GM19193 (cell line): Measurements from ENCODE around the gene PLEKHG7.

ENCODE experiments used
- POLR2A ChIP-seq: IDR thresholded peaks from 4 replicates; pipeline ENCODE4 v1.6.1; 2011; ENCODE audit not compliant: insufficient read depth, insufficient read length; ENCODE audit errors: extremely low read depth

Gene PLEKHG7

GRCh38 chr12:92764831-92765230 lies 62.0 kb downstream of the PLEKHG7 start:
- TF ChIP-seq POLR2A = no peak

GRCh38 chr12:92765871-92766270 lies 63.1 kb downstream of the PLEKHG7 start:
- TF ChIP-seq POLR2A = no peak

DNA sequence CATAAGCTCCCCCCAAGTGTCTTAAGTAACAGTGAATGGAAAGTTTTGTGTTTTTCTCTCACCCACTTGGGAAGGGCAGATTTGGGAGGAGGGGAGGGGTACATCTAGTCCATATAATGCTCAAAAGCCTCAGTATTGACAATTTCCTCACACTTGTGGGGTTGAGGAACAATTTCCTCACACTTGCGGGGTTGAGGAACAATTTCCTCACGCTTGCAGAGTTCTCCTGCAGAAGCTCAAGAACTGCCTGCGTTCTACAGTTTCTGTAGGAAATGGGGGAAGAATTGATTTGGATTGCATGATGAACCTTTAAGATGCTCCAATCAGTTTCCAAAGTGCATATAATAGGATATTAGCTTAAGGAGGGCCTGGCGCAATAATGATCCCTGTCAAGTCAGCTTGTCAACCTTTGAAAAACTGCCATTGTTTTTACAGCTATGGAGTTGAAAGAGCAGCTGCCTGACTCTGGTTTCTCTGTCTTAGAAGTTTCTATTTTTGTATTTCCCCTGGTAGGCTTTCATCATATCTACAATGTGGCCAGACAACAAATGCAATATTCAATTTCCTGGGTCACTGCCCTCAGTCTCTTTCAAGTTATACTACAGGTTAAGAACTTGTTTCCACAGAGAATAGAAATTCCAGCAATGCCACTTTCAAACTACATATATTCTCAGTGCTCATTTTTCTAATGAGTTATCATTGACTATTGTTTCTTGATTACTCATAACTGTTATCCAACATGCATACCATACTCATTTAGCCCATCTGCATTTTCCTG lies 66.5 kb downstream of the PLEKHG7 start:
- TF ChIP-seq POLR2A = no peak

DNA sequence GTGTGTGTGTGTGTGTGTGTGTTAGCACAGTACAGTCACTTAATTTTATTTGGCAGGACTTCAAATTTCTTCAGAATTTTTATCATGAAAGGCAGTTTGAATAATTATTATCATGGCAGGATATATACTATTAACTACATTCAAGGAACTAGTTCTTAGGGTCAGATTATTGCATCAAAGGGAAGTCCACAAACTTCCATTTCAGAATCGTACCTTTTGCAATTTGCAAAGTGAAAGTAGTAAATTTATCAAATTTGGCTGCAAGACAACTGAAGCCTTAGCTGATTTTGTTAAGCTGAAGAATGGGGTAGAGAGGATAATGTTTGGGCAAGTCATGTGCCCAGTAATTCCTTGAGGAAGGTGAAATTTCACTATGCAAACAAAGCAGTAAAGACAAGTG lies 68.2 kb downstream of the PLEKHG7 start:
- TF ChIP-seq POLR2A = no peak

DNA sequence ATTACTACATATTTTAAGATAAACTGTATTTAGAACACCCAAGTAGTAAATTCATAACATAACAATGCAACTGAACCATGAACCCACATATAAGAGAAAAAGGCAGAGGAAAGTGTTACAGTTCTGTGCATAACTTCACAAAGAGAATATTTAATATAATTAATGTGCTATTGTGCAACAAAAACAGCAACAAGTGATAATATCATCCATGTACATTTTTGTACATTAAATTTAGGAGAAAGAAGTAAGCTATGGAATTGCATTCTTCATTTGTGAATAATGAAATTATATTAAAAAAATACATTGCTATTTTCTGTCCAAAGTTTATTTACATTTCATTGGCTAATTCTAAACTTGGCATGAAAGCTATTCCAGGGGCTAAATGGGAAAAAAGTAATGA lies 72.6 kb downstream of the PLEKHG7 start:
- no peak for TF ChIP-seq POLR2A

- TF ChIP-seq POLR2A = no peak
These were observed 75.7 kb downstream of the PLEKHG7 start for GRCh38 chr12:92778525-92778924.

DNA sequence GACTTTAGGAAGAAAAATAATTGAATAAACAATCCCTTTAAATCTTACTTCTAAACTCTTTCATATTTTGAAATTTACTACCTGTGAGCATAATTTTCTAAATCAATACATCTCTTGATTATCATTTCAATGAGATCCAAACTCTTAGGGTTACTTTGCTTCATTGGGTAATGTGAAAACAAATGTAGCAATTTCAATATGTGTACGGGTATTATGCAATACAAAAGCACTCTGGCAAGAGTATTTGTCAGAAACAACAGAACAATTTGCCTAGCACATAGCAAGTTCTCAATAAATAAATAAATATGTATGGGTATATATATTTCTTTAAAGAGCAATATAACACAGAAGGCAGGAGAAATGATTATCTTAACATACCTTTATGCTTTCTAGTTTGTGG lies 77.1 kb downstream of the PLEKHG7 start:
- TF ChIP-seq POLR2A = no peak

DNA sequence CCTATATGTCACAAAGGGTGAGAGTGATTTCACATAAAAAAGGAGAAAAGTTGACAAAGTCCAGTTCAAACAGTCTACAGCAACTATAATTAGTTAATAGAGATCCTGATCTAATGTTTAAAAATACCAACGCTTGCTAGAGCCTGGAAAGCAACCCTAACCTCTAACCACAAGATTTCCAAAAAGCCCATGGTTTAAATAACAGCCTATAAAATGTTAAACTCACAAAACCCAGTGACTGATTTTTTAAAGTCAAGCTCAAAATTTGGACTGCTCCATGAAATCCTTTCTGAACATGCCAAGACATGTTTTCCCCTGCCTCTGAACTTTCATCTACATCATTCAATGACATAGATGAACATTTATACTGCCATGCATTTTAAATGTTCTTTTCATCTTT lies 81.6 kb downstream of the PLEKHG7 start:
- no peak for TF ChIP-seq POLR2A

GRCh38 chr12:92784797-92785562 lies 82.2 kb downstream of the PLEKHG7 start:
- TF ChIP-seq POLR2A = no peak

- no peak for TF ChIP-seq POLR2A
These were observed 82.8 kb downstream of the PLEKHG7 start for GRCh38 chr12:92785563-92785950.

DNA sequence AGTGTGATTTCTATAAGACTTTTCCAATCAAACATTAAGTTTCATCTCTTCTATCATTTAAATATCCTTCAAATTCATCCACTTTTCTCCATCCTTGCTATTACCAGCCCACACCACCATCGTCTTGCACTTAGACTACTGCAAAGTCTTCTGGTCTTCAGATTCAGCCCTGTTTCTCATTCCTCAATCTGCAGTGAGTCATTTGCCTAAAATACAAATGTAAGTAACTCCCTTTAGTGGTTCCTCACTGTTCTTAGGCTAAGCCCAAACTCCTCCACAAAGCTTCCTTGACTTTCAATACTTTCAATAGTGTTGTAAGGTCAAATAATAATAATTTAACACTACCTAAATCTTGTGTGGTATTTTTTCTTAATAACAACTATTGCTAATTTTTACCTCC lies 83.3 kb downstream of the PLEKHG7 start:
- TF ChIP-seq POLR2A = no peak

GRCh38 chr12:92794814-92795213 lies 92.0 kb downstream of the PLEKHG7 start:
- no peak for TF ChIP-seq POLR2A

DNA sequence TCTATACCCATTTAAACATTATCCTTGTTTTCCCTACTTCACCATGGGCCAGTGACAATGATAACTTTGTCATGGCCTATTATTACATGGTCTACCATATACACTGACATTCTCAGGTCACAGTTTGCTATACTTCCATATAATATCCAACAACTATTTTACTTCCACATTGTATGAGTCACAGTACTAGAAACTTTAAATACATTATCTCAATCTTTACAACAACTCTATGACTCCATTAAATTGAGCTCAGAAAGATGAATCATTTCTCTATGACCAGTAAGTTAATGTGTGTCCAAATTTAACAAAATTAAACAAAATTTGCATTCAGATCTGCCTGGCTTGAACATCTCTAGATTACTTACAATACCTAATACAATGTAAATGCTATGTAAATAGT lies 93.9 kb downstream of the PLEKHG7 start:
- no peak for TF ChIP-seq POLR2A

DNA sequence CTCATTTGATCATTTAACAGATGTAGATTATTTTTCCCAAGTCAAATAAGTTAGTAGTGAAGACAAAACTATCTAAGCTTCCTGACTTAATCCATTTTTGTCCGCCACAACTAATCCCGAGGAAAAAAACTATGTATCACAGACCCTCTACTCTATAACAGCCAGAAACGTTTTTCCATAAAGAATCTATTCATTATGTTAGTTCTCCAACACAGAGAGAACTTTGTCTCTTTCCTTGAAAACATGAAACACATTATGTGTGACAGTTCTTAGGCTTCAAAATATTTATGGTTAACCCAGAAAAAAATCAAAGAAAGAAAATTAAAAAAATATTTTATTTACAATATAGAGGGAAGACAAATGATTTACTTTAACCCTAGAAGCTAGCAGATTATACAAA lies 100.1 kb downstream of the PLEKHG7 start:
- no peak for TF ChIP-seq POLR2A

DNA sequence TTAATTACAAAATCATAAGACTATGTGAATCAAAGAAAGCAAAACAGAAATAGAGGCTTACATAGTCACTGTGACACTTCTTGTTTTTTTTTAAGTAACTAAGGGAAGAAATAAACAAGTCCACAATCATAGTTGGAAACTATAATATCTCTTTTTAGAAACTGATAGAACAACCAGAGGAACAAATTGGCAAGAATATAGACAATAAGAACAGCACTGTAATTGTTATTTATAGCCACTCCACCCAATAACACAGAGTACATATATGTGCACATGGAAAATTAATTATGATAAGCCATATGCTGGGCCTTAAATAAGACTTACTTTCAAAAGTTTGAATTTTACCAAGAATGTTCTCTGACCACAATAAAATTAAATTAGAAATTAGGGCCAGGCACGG lies 101.1 kb downstream of the PLEKHG7 start:
- no peak for TF ChIP-seq POLR2A

GRCh38 chr12:92810370-92810769 lies 107.6 kb downstream of the PLEKHG7 start:
- TF ChIP-seq POLR2A = no peak

GRCh38 chr12:92814584-92814983 lies 111.8 kb downstream of the PLEKHG7 start:
- TF ChIP-seq POLR2A = no peak

DNA sequence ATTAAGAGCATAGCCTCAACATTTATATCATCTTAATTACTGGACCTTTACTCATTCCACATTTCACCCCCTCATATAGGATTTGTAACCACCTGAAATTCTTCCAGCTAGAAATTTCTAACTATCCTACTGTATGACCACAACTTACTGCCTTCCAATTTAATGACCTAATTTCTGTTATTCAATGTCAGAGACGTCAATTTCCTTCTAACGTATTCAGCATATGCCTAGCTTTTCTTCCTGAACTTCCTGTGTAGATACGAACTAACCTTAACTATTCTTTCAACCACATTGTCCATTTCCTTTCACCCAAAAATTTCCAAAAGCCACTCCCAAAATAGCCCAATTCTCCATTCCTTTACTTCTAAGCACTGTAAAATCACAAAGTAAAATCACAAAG lies 118.4 kb downstream of the PLEKHG7 start:
- TF ChIP-seq POLR2A = no peak
